ENCODE results near the gene SH2D1B.
"Not testable (repeated sequence)": the region's sequence is repeated elsewhere in the genome, so short reads cannot be mapped to it uniquely, and the experiment has no call there.

Gene SH2D1B

DNA sequence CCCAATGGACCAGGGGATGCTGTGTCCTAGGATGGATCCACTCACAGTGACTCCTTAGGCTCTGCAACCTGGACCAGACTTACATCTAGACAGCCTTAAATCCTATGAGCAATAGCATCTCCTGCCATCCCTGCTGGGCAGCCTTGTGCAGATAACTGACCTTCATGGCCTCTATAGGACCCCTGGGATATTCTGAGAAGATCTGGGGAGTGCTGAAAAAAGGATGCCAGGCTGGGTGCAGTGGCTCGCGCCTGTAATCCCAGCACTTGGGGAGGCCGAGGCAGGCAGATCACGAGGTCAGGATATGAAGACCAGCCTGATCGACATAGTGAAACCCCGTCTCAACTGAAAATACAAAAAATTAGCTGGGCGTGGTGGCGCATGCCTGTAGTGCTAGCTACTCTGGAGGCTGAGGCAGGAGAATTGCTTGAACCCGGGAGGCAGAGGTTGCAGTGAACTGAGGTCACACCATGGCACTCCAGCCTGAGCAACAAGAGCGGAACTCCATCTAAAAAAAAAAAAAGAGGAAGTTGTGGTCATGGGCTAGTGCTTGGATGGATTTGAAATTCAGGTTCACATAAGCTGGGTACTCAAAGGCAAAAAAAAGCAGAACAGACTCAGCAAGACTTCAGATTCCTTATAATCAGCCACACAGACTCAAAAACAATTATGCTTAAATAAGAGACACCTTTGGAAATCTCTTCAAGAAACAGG, 10.9 kb upstream of the SH2D1B start:
- Histone ChIP-seq H3K4me2 (ENCODE audit: low read length) (no peak overlapping the region), H3F3A (ENCODE audit: insufficient read depth, low read length) (no peaks in the 10 kb centered on the region), H2AFZ (ENCODE audit: low read length) (no peak overlapping the region), H3K9me3 (ENCODE audit: low read length) (no peaks in the 10 kb centered on the region), H3K9me2 (ENCODE audit: low read depth, low read length) (no peaks in the 10 kb centered on the region), H3K27me3 (ENCODE audit: insufficient read depth, low read length) (no peaks in the 10 kb centered on the region), H3K27ac (ENCODE audit: low read depth, low read length, poor library complexity, severe bottlenecking) (no peak overlapping the region), H3K4me1 (ENCODE audit: insufficient read depth, low read length, severe bottlenecking) (no peaks in the 10 kb centered on the region), H4K20me1 (ENCODE audit: insufficient read depth, low read length) (no peaks in the 10 kb centered on the region), H3K4me3 (ENCODE audit: low read depth, low read length, poor library complexity, severe bottlenecking) (no peak overlapping the region), H3K36me3 (ENCODE audit: insufficient read depth, low read length) (no peaks in the 10 kb centered on the region), H3K9ac (ENCODE audit: low read length) (no peak overlapping the region), H3K79me2 (ENCODE audit: insufficient read depth, low read length) (no peaks in the 10 kb centered on the region)
- TF ChIP-seq EZH2 (IDR thresholded peaks at IDR 0.05; ENCODE audit: borderline replicate concordance, low read length): no peak
- TF ChIP-seq, protein P1, sequence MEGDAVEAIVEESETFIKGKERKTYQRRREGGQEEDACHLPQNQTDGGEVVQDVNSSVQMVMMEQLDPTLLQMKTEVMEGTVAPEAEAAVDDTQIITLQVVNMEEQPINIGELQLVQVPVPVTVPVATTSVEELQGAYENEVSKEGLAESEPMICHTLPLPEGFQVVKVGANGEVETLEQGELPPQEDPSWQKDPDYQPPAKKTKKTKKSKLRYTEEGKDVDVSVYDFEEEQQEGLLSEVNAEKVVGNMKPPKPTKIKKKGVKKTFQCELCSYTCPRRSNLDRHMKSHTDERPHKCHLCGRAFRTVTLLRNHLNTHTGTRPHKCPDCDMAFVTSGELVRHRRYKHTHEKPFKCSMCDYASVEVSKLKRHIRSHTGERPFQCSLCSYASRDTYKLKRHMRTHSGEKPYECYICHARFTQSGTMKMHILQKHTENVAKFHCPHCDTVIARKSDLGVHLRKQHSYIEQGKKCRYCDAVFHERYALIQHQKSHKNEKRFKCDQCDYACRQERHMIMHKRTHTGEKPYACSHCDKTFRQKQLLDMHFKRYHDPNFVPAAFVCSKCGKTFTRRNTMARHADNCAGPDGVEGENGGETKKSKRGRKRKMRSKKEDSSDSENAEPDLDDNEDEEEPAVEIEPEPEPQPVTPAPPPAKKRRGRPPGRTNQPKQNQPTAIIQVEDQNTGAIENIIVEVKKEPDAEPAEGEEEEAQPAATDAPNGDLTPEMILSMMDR (IDR thresholded peaks at IDR 0.05; ENCODE audit: low read length): no peak

DNA sequence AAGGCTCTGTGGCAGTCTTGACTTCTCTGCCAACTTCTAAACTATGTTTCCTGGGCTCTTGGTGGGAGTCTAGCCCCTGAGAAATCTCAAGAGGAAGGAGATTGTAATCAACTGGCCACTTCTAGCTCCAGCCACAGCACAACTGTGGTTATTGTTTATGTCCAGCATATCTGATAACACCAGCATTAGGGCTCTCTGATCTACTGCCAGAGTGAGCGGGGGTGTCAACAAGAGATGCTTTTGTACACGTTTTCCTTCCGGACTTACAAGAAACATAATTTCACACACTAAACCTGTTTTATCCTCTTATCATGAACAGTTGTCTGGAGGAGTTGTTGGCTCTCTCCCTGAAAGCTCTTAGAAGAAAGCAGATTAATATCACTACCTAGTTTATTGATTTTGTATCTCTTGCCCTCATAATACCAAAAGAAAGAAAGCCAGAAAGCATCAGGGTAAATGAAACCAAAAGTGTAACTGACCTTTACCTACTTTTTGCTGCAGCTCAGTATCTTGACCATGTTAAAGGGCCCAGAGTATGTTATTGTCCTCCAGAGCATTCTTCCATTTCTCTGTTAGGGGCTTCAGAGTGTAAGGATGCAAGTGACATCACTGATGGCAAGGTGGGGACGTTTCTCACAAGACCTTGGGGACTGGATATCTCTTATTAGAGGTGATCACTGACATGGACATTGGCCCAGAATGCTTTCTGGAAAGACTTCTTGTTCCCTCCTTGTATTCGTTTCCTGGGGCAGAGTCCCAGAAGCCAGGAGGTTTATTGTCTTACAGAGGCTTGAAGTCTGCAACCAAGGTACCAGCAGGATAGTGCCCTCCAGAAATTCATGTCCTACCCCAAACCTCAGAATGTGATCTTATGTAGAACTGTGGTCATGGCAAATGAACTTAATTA, 9.6 kb upstream of the SH2D1B start:
- H3K36me3 ChIP-seq (ENCODE audit: insufficient read depth, low read length): no peaks in the 10 kb centered on the region
- no peaks in the 10 kb centered on the region for H3K79me2 ChIP-seq (ENCODE audit: insufficient read depth, low read length)
- no peaks in the 10 kb centered on the region for H3K27me3 ChIP-seq (ENCODE audit: insufficient read depth, low read length)
- no peaks in the 10 kb centered on the region for H4K20me1 ChIP-seq (ENCODE audit: insufficient read depth, low read length)
- no peak overlapping the region for H3K27ac ChIP-seq (ENCODE audit: low read depth, low read length, poor library complexity, severe bottlenecking)
- H3K4me3 ChIP-seq (ENCODE audit: low read depth, low read length, poor library complexity, severe bottlenecking): no peak overlapping the region
- H3K9me3 ChIP-seq (ENCODE audit: low read length): no peaks in the 10 kb centered on the region
- H3K4me2 ChIP-seq (ENCODE audit: low read length): no peak overlapping the region
- no peaks in the 10 kb centered on the region for H3F3A ChIP-seq (ENCODE audit: insufficient read depth, low read length)
- H2AFZ ChIP-seq (ENCODE audit: low read length): no peak overlapping the region
- TF ChIP-seq, protein P1 (IDR thresholded peaks at IDR 0.05; ENCODE audit: low read length): no peak
- H3K4me1 ChIP-seq (ENCODE audit: insufficient read depth, low read length, severe bottlenecking): no peaks in the 10 kb centered on the region
- H3K9me2 ChIP-seq (ENCODE audit: low read depth, low read length): no peaks in the 10 kb centered on the region
- no peak overlapping the region for H3K9ac ChIP-seq (ENCODE audit: low read length)

- H3K27me3 ChIP-seq (ENCODE audit: insufficient read depth, low read length): no peaks in the 10 kb centered on the region
- H3K9ac ChIP-seq (ENCODE audit: low read length): no peak overlapping the region
- no peak overlapping the region for H2AFZ ChIP-seq (ENCODE audit: low read length)
- TF ChIP-seq, protein P1 (IDR thresholded peaks at IDR 0.05; ENCODE audit: low read length): no peak
- TF ChIP-seq EZH2 (IDR thresholded peaks at IDR 0.05; ENCODE audit: borderline replicate concordance, low read length): no peak
- no peak overlapping the region for H3K4me2 ChIP-seq (ENCODE audit: low read length)
- H3F3A ChIP-seq (ENCODE audit: insufficient read depth, low read length): no peaks in the 10 kb centered on the region
- no peaks in the 10 kb centered on the region for H3K36me3 ChIP-seq (ENCODE audit: insufficient read depth, low read length)
- no peak overlapping the region for H3K4me3 ChIP-seq (ENCODE audit: low read depth, low read length, poor library complexity, severe bottlenecking)
- no peaks in the 10 kb centered on the region for H3K79me2 ChIP-seq (ENCODE audit: insufficient read depth, low read length)
- no peak overlapping the region for H3K27ac ChIP-seq (ENCODE audit: low read depth, low read length, poor library complexity, severe bottlenecking)
- H3K9me3 ChIP-seq (ENCODE audit: low read length): no peaks in the 10 kb centered on the region
- no peaks in the 10 kb centered on the region for H3K4me1 ChIP-seq (ENCODE audit: insufficient read depth, low read length, severe bottlenecking)
- H3K9me2 ChIP-seq (ENCODE audit: low read depth, low read length): no peaks in the 10 kb centered on the region
- H4K20me1 ChIP-seq (ENCODE audit: insufficient read depth, low read length): no peaks in the 10 kb centered on the region
Measured at GRCh38 chr1:162420120-162420519, 8.2 kb upstream of the SH2D1B start.

- H3K79me2 ChIP-seq (ENCODE audit: insufficient read depth, low read length); H3K4me3 ChIP-seq (ENCODE audit: low read depth, low read length, poor library complexity, severe bottlenecking); H3K9ac ChIP-seq (ENCODE audit: low read length); H4K20me1 ChIP-seq (ENCODE audit: insufficient read depth, low read length); H3K4me2 ChIP-seq (ENCODE audit: low read length); H3K27me3 ChIP-seq (ENCODE audit: insufficient read depth, low read length); H3K9me3 ChIP-seq (ENCODE audit: low read length); H2AFZ ChIP-seq (ENCODE audit: low read length); H3K4me1 ChIP-seq (ENCODE audit: insufficient read depth, low read length, severe bottlenecking); H3K27ac ChIP-seq (ENCODE audit: low read depth, low read length, poor library complexity, severe bottlenecking); H3F3A ChIP-seq (ENCODE audit: insufficient read depth, low read length); H3K9me2 ChIP-seq (ENCODE audit: low read depth, low read length); H3K36me3 ChIP-seq (ENCODE audit: insufficient read depth, low read length): not testable (repeated sequence)
Measured at GRCh38 chr1:162419450-162419931, 7.6 kb upstream of the SH2D1B start.

- not testable (repeated sequence) for H3K4me3 ChIP-seq (ENCODE audit: low read depth, low read length, poor library complexity, severe bottlenecking); H3K27me3 ChIP-seq (ENCODE audit: insufficient read depth, low read length); H2AFZ ChIP-seq (ENCODE audit: low read length); H3K9me2 ChIP-seq (ENCODE audit: low read depth, low read length); H4K20me1 ChIP-seq (ENCODE audit: insufficient read depth, low read length); H3K36me3 ChIP-seq (ENCODE audit: insufficient read depth, low read length); H3K4me1 ChIP-seq (ENCODE audit: insufficient read depth, low read length, severe bottlenecking); H3K9me3 ChIP-seq (ENCODE audit: low read length); H3F3A ChIP-seq (ENCODE audit: insufficient read depth, low read length); H3K4me2 ChIP-seq (ENCODE audit: low read length); H3K27ac ChIP-seq (ENCODE audit: low read depth, low read length, poor library complexity, severe bottlenecking); H3K9ac ChIP-seq (ENCODE audit: low read length); H3K79me2 ChIP-seq (ENCODE audit: insufficient read depth, low read length)
Measured at GRCh38 chr1:162418584-162418983, 6.6 kb upstream of the SH2D1B start.

Data from OCI-LY1 (cell line).